SK-N-SH treated with all-trans-retinoic acid at 6 μM for 48 hours (cell line): Measurements from ENCODE around the gene PEBP1.

Experiments used
- ATAC-seq: fragments of 200-7000 bp; cut with Tn5 transposase; 3 replicates; pipeline ENCODE4 v1.9.1; 2020; ENCODE audit warnings: mild to moderate bottlenecking, moderate library complexity
- BACH2 ChIP-seq: fragments of 250-450 bp; sonication (Bioruptor Pico); IDR thresholded peaks from 2 replicates; pipeline ENCODE4 v1.9.0; 2021; ENCODE audit warnings: mild to moderate bottlenecking, borderline replicate concordance
- CSDC2 ChIP-seq: fragments of 250-450 bp; sonication (Bioruptor Pico); IDR thresholded peaks from 2 replicates; pipeline ENCODE4 v1.5.0; 2020; ENCODE audit warnings: mild to moderate bottlenecking, moderate library complexity
- CSRNP3 ChIP-seq: fragments of 250-450 bp; sonication (Bioruptor Pico); IDR thresholded peaks from 2 replicates; pipeline ENCODE4 v1.5.1; 2021; ENCODE audit warnings: mild to moderate bottlenecking, moderate library complexity
- ESRRG ChIP-seq: fragments of 250-450 bp; sonication (Bioruptor Pico); IDR thresholded peaks from 2 replicates; pipeline ENCODE4 v1.6.1; 2021; ENCODE audit warnings: mild to moderate bottlenecking
- GLIS3 ChIP-seq: fragments of 250-450 bp; sonication (Bioruptor Pico); IDR thresholded peaks from 2 replicates; pipeline ENCODE4 v1.5.0; 2020; ENCODE audit warnings: mild to moderate bottlenecking, moderate library complexity
- ISL1 ChIP-seq: fragments of 250-450 bp; sonication (Bioruptor Pico); IDR thresholded peaks from 2 replicates; pipeline ENCODE4 v2.1.2; 2022; ENCODE audit warnings: mild to moderate bottlenecking, moderate library complexity
- OSR1 ChIP-seq: fragments of 250-450 bp; sonication (Bioruptor Pico); IDR thresholded peaks from 2 replicates; pipeline ENCODE4 v1.8.0; 2022; ENCODE audit warnings: moderate library complexity, mild to moderate bottlenecking, inconsistent platforms
- POU6F1 ChIP-seq: fragments of 250-450 bp; sonication (Bioruptor Pico); IDR thresholded peaks from 2 replicates; pipeline ENCODE4 v1.8.0; 2021; ENCODE audit warnings: low read depth, mild to moderate bottlenecking, moderate library complexity, borderline replicate concordance
- PPARA ChIP-seq: fragments of 250-450 bp; sonication (Bioruptor Pico); IDR thresholded peaks from 2 replicates; pipeline ENCODE4 v1.5.0; 2020; ENCODE audit warnings: mild to moderate bottlenecking, borderline replicate concordance
- RARB ChIP-seq: fragments of 250-450 bp; sonication (Bioruptor Pico); IDR thresholded peaks from 2 replicates; pipeline ENCODE4 v1.8.0; 2021; ENCODE audit warnings: mild to moderate bottlenecking, moderate library complexity
- SNAI2 ChIP-seq: fragments of 250-450 bp; sonication (Bioruptor Pico); IDR thresholded peaks from 2 replicates; pipeline ENCODE4 v1.5.0; 2020; ENCODE audit warnings: mild to moderate bottlenecking, moderate library complexity
- TCF4 ChIP-seq: fragments of 250-450 bp; sonication (Bioruptor Pico); IDR thresholded peaks from 2 replicates; pipeline ENCODE4 v1.8.0; 2021; ENCODE audit warnings: mild to moderate bottlenecking, moderate library complexity, borderline replicate concordance
- ZC3H10 ChIP-seq: fragments of 250-450 bp; sonication (Bioruptor Pico); IDR thresholded peaks from 2 replicates; pipeline ENCODE4 v1.5.1; 2021; ENCODE audit warnings: mild to moderate bottlenecking, moderate library complexity
- ZFP3 ChIP-seq: fragments of 250-450 bp; sonication (Bioruptor Pico); IDR thresholded peaks from 2 replicates; pipeline ENCODE4 v1.5.0; 2020; ENCODE audit warnings: mild to moderate bottlenecking, moderate library complexity
- ZFP30 ChIP-seq: fragments of 450-650 bp; formaldehyde crosslinking; IDR thresholded peaks from 2 replicates; pipeline ENCODE4 v1.5.0; 2022; ENCODE audit warnings: mild to moderate bottlenecking, moderate library complexity
- ZNF565 ChIP-seq: fragments of 450-650 bp; formaldehyde crosslinking; conservative IDR thresholded peaks from 2 replicates; pipeline ENCODE4 v1.5.0; 2020; ENCODE audit warnings: low read depth, mild to moderate bottlenecking, moderate library complexity
- ZNF8 ChIP-seq: fragments of 450-650 bp; formaldehyde crosslinking; IDR thresholded peaks from 2 replicates; pipeline ENCODE4 v1.5.0; 2020; ENCODE audit warnings: mild to moderate bottlenecking, moderate library complexity
- TF ChIP-seq, protein P1 (sequence below): fragments of 250-450 bp; sonication (Bioruptor Pico); IDR thresholded peaks from 2 replicates; pipeline ENCODE4 v1.8.0; 2020; ENCODE audit warnings: mild to moderate bottlenecking, moderate library complexity, borderline replicate concordance
- TF ChIP-seq, protein P2 (sequence below): fragments of 250-450 bp; sonication (Bioruptor Pico); IDR thresholded peaks from 2 replicates; pipeline ENCODE4 v1.5.1; 2020; ENCODE audit warnings: low read depth, mild to moderate bottlenecking, moderate library complexity
- TF ChIP-seq, protein P3 (sequence below): fragments of 250-450 bp; sonication (Bioruptor Pico); IDR thresholded peaks from 2 replicates; pipeline ENCODE4 v1.5.0; 2020; ENCODE audit warnings: mild to moderate bottlenecking, moderate library complexity

The PEBP1 gene

GRCh38 chr12:118122264-118122663, 13.7 kb upstream of the PEBP1 start:
- no peak for ATAC-seq
- TF ChIP-seq, protein P1, sequence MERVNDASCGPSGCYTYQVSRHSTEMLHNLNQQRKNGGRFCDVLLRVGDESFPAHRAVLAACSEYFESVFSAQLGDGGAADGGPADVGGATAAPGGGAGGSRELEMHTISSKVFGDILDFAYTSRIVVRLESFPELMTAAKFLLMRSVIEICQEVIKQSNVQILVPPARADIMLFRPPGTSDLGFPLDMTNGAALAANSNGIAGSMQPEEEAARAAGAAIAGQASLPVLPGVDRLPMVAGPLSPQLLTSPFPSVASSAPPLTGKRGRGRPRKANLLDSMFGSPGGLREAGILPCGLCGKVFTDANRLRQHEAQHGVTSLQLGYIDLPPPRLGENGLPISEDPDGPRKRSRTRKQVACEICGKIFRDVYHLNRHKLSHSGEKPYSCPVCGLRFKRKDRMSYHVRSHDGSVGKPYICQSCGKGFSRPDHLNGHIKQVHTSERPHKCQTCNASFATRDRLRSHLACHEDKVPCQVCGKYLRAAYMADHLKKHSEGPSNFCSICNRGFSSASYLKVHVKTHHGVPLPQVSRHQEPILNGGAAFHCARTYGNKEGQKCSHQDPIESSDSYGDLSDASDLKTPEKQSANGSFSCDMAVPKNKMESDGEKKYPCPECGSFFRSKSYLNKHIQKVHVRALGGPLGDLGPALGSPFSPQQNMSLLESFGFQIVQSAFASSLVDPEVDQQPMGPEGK (CRISPR knock-in tag): no peak
- TF ChIP-seq CSRNP3 (CRISPR knock-in tag) (no peak), ZNF8 (CRISPR knock-in tag) (no peak), RARB (no peak)
- TF ChIP-seq, protein P2, sequence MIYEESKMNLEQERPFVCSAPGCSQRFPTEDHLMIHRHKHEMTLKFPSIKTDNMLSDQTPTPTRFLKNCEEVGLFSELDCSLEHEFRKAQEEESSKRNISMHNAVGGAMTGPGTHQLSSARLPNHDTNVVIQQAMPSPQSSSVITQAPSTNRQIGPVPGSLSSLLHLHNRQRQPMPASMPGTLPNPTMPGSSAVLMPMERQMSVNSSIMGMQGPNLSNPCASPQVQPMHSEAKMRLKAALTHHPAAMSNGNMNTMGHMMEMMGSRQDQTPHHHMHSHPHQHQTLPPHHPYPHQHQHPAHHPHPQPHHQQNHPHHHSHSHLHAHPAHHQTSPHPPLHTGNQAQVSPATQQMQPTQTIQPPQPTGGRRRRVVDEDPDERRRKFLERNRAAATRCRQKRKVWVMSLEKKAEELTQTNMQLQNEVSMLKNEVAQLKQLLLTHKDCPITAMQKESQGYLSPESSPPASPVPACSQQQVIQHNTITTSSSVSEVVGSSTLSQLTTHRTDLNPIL (CRISPR knock-in tag): no peak

DNA sequence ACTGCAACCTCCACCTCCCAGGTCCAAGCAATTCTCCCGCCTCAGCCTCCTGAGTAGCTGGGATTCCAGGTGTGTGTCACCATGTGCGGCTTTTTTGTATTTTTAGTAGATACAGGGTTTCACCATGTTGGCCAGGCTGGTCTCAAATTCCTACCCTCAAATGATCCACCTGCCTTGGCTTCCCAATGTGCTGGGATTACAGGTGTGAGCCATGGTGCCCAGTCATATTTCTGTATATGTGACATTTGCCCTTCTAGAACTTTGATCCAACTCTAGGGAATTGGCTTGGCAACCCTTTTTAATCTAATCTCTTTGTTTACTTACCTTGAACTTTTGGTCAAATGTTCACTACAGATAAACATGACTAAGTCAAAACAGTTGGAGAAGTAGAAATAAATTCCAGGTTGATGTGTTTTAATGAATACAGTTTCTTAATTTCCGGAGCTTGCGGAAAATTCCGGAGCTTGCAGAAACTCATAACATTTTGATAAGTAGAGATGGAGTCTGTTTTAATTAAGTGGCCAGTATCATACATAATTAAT, 11.5 kb upstream of the PEBP1 start:
- TF ChIP-seq, protein P2 (CRISPR knock-in tag): no peak
- TF ChIP-seq ZFP3 (CRISPR knock-in tag) (no peak), POU6F1 (CRISPR knock-in tag) (no peak), PPARA (CRISPR knock-in tag) (no peak), CSDC2 (CRISPR knock-in tag) (no peak), ZC3H10 (no peak), ZNF565 (no peak), OSR1 (CRISPR knock-in tag) (no peak), ESRRG (CRISPR knock-in tag) (no peak), RARB (no peak), ZFP30 (CRISPR knock-in tag) (no peak), ZNF8 (CRISPR knock-in tag) (no peak), ISL1 (no peak), CSRNP3 (CRISPR knock-in tag) (no peak), GLIS3 (CRISPR knock-in tag) (no peak), SNAI2 (no peak), TCF4 (no peak), BACH2 (CRISPR knock-in tag) (no peak)
- TF ChIP-seq, protein P1 (CRISPR knock-in tag): no peak
- TF ChIP-seq, protein P3, sequence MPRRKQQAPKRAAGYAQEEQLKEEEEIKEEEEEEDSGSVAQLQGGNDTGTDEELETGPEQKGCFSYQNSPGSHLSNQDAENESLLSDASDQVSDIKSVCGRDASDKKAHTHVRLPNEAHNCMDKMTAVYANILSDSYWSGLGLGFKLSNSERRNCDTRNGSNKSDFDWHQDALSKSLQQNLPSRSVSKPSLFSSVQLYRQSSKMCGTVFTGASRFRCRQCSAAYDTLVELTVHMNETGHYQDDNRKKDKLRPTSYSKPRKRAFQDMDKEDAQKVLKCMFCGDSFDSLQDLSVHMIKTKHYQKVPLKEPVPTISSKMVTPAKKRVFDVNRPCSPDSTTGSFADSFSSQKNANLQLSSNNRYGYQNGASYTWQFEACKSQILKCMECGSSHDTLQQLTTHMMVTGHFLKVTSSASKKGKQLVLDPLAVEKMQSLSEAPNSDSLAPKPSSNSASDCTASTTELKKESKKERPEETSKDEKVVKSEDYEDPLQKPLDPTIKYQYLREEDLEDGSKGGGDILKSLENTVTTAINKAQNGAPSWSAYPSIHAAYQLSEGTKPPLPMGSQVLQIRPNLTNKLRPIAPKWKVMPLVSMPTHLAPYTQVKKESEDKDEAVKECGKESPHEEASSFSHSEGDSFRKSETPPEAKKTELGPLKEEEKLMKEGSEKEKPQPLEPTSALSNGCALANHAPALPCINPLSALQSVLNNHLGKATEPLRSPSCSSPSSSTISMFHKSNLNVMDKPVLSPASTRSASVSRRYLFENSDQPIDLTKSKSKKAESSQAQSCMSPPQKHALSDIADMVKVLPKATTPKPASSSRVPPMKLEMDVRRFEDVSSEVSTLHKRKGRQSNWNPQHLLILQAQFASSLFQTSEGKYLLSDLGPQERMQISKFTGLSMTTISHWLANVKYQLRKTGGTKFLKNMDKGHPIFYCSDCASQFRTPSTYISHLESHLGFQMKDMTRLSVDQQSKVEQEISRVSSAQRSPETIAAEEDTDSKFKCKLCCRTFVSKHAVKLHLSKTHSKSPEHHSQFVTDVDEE (CRISPR knock-in tag): no peak
- no peak for ATAC-seq
